ENCODE results near the gene RAD18. TPM values are rescaled to one million over a fixed set of nuclear protein-coding genes. Genes with fewer than 3 reads are reported as not detected.

RAD18 gene
- total RNA-seq, 1 donor from 2014 or later, result 21.3 TPM

- Mint-ChIP-seq H3K4me3 (no peak overlapping the region), H3K9me3 (no peaks in the 10 kb centered on the region), H3K27me3 (no peaks in the 10 kb centered on the region), H3K27ac (no peak overlapping the region), H3K36me3 (peaks cover 27% of the 10 kb centered on the region), H3K4me1 (ENCODE audit: unreplicated experiment) (peaks cover 6% of the 10 kb centered on the region)
- no peak for TF ChIP-seq CTCF (conservative IDR thresholded peaks at IDR 0.05)
- no peak for DNase-seq (ENCODE audit: extremely low spot score, unreplicated experiment)
These were observed 72.0 kb downstream of the RAD18 start for GRCh38 chr3:8891303-8891702.

- H3K36me3 Mint-ChIP-seq, result peaks cover 29% of the 10 kb centered on the region
- H3K4me3 Mint-ChIP-seq, result no peak overlapping the region
- peaks cover 6% of the 10 kb centered on the region for H3K4me1 Mint-ChIP-seq (ENCODE audit: unreplicated experiment)
- no peak for TF ChIP-seq CTCF (conservative IDR thresholded peaks at IDR 0.05)
- no peak for DNase-seq (ENCODE audit: extremely low spot score, unreplicated experiment)
- H3K9me3 Mint-ChIP-seq, result no peaks in the 10 kb centered on the region
- H3K27me3 Mint-ChIP-seq, result no peaks in the 10 kb centered on the region
- H3K27ac Mint-ChIP-seq, result no peak overlapping the region
These were observed 74.9 kb downstream of the RAD18 start for GRCh38 chr3:8888301-8888915.

- H3K4me3 Mint-ChIP-seq, result no peak overlapping the region
- H3K36me3 Mint-ChIP-seq, result peaks cover 30% of the 10 kb centered on the region
These were observed 75.6 kb downstream of the RAD18 start for GRCh38 chr3:8887435-8888300.

DNA sequence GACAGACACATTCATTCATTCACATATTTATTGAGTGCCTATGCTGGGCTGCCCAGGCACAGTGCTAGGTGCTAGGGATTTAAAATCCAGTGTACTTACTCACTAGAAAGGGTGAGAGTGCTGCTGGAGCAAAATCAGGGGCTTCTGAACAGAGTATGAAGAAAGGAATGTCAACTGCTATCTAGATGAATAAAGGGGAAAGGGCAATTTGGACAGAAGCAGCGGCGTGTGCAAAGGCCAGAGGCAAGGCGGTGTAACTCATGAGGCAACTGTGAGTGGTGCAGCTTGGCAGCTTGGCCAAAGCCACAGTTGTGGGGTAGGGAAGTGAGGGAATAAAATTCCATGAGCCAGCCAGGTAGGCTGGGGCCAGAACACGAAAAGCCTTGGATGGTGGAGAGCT lies 76.7 kb downstream of the RAD18 start:
- H3K4me3 Mint-ChIP-seq, result no peak overlapping the region
- no peaks in the 10 kb centered on the region for H3K27me3 Mint-ChIP-seq
- H3K36me3 Mint-ChIP-seq, result peaks cover 36% of the 10 kb centered on the region
- no peak for DNase-seq (ENCODE audit: extremely low spot score, unreplicated experiment)
- H3K4me1 Mint-ChIP-seq (ENCODE audit: unreplicated experiment), result peaks cover 11% of the 10 kb centered on the region
- H3K9me3 Mint-ChIP-seq, result peaks cover 3% of the 10 kb centered on the region
- no peak for TF ChIP-seq CTCF (conservative IDR thresholded peaks at IDR 0.05)
- H3K27ac Mint-ChIP-seq, result no peak overlapping the region

More at GRCh38 chr3:8887435-8888300, 75.6 kb downstream of the RAD18 start:
- Mint-ChIP-seq H3K27me3 (no peaks in the 10 kb centered on the region), H3K4me1 (ENCODE audit: unreplicated experiment) (peaks cover 6% of the 10 kb centered on the region), H3K27ac (no peak overlapping the region), H3K9me3 (peaks cover 3% of the 10 kb centered on the region)
- DNase-seq (ENCODE audit: extremely low spot score, unreplicated experiment), result no peak
- no peak for TF ChIP-seq CTCF (conservative IDR thresholded peaks at IDR 0.05)

DNA sequence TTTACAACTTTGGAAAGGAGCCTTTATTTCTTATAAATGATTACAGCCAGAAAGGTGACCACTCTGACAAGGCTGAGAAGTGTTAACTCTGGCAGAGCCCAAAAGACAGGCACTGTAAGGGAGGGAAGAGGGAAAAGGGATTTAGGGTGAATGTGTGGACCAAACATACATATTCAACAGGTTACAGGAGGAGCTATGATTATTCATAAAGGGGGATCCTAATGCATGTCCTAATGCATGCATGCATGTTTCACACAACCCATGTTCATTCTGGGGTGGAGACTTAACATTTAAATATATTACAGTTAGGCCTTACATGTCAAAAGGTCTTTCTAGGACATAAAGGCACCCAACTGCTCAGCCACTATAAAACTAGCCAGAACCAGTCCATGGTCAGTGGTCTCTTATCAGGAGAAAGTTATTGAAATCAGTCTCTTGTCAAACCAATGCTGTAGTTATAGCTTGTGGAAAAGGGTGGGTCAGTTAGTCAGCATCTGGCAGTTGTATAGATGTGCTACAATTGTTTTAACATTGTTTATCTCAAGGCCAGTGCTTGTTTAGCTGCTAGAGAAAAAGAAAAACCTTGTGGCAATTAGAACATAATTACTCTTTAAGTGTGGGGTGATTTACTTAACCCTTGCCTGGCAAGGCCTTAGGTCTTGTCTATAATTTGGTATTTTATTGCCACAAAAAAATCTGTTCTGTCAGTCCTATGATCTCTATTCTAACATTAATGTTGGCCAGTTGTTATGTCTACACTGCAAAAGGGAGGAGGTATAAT lies 77.5 kb downstream of the RAD18 start:
- H3K4me1 Mint-ChIP-seq (ENCODE audit: unreplicated experiment), result peaks cover 8% of the 10 kb centered on the region
- H3K4me3 Mint-ChIP-seq, result no peak overlapping the region
- TF ChIP-seq CTCF (conservative IDR thresholded peaks at IDR 0.05), result no peak
- H3K36me3 Mint-ChIP-seq, result peaks cover 40% of the 10 kb centered on the region
- no peaks in the 10 kb centered on the region for H3K27me3 Mint-ChIP-seq
- peaks cover 3% of the 10 kb centered on the region for H3K9me3 Mint-ChIP-seq
- H3K27ac Mint-ChIP-seq, result no peak overlapping the region
- DNase-seq (ENCODE audit: extremely low spot score, unreplicated experiment), result no peak
